DOHH2 (cell line): ENCODE measurements around the gene HSPB9.

Experiments
- CTCF ChIP-seq: fragments of 200-600 bp; sonication (generic); IDR thresholded peaks from one replicate; pipeline ENCODE4 v1.5.1; 2014; ENCODE audit warnings: antibody characterized with exemption, mild to moderate bottlenecking, low read depth, low read length; ENCODE audit not compliant: poor library complexity, severe bottlenecking
- EZH2phosphoT487 ChIP-seq: fragments of 200-600 bp; sonication (generic); IDR thresholded peaks from 2 replicates; pipeline ENCODE4 v1.6.1; 2017; ENCODE audit warnings: borderline replicate concordance, mild to moderate bottlenecking, antibody characterized with exemption, low read length, moderate library complexity, mixed read lengths

GRCh38 chr17:42096360-42097111 lies 26.1 kb upstream of the HSPB9 start:
- TF ChIP-seq CTCF (peak; percentile 14), EZH2phosphoT487 (no peak)
